NOMO-1 treated with DMSO at 0.1 percent for 48 hours (cell line): Measurements from ENCODE around the gene WDFY3.

Experiments used
- DNase-seq: peaks from one replicate; lab custom pipeline; 2025; ENCODE audit not compliant: unreplicated experiment; lab: John Stamatoyannopoulos, UW

Gene WDFY3

DNA sequence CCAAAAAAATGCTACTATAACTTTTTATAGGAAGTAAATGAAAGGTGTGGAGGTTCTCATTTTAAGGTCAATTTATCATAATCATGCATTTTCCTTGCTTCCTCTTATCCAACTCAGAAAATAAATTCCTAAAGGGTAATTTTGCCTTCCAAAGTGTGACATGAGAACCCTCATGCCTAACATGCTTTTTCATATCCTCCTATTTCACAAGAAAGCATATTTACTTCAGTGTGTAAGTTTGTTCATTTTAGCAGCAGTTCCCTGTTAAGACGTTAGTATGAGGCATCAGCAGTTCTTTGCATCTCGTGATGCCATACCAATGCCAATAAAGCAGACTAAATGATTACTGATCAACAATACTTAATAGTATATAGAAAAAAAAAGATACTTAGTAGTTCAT lies 18.4 kb downstream of the WDFY3 start:
- DNase-seq, result peak; percentile 9

DNA sequence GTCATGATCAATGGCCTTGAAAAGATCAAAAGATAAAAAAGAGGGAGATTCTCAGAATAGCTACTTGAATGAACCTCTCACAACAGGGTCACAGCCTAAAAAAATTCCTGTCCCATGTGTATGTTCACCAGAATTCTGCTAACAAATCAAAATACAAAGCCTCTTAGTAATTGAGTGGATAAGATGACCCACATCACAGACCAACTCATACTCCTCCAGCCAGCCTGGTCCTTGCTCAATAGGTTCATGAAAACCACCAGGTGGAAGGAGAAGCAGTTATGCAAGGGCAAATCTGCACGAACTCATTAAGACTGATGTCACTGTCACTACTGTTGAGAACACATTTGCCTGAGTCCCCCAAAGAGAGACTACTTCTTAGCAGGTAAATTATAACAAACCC lies 21.5 kb downstream of the WDFY3 start:
- DNase-seq, result peak; percentile 54

DNA sequence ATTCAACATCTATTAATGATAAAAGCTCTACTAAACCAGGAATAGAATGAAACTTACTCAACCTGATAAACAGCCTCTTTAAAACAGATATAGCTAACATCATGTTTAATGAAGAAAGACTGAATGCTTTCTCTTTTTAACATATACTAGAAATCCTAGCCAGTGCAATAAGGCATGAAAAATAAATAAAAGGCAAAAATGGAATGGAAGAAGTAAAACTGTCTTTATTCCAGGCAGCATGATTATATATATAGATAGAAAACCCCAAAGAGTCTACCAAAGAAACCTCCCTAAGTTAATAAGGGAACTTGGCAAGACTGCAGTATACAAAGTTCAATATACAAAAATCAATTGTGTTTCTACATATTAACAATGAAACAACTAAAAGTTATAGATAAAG lies 25.5 kb downstream of the WDFY3 start:
- DNase-seq, result no peak

DNA sequence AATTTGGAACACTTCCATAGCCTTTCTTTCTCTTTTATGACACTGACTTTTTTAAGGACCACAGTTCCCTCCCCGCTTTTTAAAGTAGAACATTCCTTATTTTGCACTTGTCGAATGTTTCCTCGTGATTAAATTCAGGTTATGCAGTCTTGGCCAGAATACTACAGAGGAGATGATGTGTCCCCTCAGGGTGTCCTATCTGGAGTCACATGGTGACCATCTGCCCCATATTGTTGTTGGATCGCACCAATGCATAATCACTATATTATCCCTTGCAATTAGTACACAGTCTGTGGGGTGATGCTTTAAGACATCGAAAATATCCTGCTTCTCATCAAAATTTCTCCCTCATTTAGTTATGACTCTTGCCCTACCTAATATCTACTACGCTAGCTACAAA lies 27.4 kb downstream of the WDFY3 start:
- no peak for DNase-seq

DNA sequence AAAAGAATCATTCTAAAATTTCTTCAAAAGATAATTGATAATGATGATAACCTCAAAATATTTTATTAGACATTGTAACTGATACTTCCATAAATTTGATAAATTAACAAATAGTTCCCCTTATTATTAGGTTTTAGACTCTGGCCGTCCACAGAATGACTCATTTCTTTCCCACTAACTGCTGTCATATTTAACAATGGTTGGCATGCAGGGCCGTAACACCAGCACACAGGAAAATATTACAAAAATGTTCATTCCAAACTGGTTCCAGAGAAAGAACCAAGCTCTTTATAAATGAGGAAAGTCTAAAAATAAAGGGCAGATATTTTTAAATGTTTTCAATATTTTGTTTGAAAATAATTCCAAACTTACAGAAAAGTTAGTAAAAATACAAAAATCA lies 28.2 kb downstream of the WDFY3 start:
- no peak for DNase-seq

DNA sequence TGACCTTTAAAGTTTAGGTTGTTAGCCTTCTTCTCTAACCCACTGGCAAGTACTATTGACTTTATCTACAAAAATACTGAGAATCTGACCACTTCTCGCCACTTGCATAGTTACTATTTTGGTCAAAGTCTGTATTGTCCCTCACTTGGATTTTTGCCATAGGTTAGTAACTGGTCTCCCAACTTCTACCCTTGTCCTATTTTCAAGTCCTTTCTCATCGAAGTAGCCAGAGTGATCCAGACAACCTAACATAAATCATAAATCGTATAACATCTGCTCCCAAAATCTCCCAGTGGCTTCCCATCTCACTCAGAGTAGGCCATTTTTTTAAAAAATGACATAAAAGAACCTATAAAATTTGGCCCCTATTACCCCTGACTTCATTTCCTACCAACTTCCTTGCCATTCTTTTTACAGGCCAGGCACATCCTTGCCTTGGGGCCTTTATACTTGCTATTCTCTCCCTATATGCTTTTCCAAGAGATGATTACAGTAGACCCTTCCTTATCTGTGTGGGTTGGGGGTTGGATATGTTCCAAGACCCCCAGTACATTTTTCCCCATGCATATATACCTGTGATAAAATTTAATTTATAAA lies 29.0 kb downstream of the WDFY3 start:
- no peak for DNase-seq

DNA sequence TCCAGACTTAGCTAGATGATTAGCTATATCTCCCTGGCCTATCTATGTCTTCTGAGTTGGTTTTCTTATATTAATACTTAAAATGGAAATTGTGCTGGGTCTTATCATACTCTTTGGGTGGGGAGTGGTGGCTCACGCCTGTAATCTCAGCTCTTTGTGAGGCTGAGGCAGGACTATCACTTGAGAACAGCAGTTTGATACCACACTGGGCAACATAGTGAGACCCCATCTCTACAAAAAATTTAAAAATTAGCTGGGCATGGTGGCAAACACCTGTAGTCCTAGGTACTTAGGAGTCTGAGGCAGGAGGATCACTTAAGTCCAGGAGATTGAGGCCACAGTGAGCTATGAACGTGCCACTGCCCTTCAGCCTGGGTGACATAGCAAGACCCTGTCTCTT lies 30.4 kb downstream of the WDFY3 start:
- DNase-seq, result no peak

DNA sequence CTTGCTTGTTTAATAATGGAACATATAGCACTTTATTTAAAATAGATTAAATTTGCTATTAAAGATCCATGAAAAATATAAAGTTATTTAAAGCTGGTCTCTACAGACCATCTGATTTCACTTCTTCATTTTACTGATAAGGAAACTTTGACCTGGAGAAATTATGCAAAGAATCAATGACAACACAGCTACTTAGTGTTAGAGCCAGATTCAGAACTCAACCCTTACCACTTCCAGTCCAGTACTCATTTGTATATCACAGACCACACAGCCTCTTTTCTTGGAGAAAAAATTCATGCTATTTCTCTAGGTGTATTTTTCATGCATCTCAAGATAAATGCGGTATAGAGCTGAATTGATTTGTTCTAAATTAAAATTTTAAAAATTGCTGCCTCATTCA lies 34.0 kb downstream of the WDFY3 start:
- no peak for DNase-seq

DNA sequence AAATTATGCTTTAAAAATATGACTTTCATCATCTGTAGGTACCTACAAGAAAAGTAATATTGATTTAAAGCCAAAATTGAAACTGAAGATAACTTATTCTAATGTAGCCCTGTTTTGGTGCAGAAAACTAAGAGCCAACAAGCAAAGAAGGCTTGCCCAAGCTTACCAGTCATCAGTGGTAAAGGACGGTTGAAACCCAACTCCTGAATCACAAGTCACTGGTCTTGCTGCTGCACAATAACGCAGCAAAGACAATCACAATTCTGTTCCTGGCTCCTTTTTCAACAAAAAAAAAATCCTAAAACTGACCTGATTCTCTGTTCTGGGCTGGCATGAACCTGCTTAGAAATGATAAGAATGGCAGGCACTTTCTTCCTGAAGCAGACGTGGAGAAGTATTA lies 34.5 kb downstream of the WDFY3 start:
- DNase-seq, result no peak

DNA sequence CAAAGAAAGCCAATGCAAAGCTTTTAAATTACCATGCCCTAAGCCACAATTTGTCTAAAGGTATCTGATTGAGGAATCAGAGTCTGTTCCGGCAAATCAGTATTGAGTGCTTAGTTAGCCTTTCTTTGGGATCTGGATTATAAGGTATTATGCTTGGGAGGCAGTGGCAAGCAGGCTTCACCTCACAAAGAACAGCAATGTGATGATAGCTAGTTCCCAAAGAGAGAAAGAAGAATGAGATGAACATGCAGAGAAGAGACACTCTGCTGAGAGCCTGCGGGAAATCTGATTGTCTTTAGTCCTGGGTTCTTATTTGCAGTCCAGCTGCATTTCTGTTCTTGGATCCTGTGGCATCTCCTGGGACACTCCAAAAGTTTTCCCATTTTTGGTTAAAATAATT lies 35.2 kb downstream of the WDFY3 start:
- DNase-seq, result no peak

DNA sequence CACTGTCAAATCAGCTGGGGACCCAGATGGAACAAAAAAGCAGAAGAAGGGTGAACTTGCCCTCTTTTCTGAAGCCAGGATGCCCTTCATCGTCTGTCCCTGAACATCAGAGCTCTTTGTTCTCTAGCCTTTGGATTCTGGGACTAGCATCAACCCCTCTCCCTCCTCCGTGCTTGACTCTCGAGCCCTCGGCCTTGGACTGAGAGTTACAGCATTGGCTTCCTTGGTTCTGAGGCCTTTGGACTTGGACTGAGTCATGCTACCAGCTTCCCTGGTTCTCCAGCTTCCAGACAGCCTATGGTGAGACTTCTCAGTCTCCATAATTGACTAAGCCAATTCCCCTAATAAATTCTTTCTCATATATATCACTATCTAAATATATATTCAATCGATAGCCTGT lies 38.4 kb downstream of the WDFY3 start:
- no peak for DNase-seq

DNA sequence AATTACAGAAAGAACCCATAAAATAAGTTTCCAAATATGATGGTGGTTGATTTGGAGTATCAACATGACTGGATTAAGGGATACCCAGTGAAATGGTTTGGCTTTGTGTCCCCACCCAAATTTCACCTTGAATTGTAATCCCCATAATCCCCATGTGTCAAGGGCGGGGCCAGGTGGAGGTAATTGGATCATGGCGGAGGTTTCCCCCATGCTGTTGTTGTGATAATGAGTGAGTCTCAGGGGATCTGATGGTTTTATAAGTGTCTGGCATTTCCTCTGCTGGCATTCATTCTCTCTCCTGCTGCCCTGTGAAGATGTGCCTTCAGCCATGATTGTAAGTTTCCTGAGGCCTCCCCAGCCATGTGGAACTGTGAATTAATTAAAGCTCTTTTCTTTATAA lies 39.1 kb downstream of the WDFY3 start:
- no peak for DNase-seq

DNA sequence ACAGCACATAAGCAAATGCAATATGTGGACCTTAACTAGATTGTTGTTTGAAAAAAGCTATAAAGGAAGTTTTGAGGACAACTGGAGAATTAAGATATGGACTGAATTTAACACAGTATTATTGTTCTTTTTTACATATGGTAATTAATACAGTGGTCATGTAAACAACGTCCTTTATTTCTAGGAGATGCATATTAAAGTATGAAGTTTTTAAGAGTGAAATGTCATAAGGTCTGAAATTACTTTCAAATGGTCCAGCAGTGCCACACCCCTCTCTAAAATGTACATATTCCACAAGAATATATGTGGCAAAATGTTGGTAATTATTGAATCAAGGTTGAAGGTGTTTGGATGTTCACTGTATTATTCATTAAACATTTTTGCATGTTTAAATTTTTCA lies 40.9 kb downstream of the WDFY3 start:
- no peak for DNase-seq

DNA sequence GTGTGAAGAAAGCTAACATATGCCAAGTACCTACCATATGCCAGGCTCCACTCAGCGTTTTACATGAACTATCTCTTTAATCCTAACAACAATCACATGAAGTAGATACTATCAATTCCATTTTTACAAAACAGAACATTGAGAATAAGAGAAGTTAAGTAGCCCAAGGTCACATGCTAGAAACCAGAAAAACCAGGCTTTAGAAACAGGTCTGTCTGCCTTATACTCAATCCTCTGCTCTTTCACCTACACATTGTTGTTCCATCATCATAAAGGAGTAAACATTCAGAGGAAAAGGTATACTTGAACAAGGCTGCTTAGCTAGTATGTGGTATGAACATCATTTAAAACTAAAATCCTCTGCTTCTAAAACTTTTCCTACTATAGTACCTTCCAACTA lies 42.1 kb downstream of the WDFY3 start:
- DNase-seq, result no peak

DNA sequence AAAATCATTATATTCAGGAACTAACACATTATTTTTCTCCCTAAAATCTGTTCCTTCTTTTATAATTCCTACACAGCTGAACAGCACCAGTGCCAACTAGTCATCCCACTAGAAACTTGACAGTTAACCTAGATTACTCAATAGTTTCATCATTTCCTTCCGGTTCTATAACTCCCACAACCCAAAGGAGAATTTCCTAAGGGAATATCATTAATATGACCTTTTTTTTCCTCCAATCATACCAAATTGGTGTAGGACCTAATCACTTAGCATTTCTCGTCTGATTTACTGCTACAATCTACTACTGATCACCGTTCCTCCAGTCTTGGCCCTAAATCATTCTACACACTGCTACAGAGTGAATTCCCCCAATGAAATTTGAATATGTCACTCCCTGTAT lies 45.9 kb downstream of the WDFY3 start:
- no peak for DNase-seq

DNA sequence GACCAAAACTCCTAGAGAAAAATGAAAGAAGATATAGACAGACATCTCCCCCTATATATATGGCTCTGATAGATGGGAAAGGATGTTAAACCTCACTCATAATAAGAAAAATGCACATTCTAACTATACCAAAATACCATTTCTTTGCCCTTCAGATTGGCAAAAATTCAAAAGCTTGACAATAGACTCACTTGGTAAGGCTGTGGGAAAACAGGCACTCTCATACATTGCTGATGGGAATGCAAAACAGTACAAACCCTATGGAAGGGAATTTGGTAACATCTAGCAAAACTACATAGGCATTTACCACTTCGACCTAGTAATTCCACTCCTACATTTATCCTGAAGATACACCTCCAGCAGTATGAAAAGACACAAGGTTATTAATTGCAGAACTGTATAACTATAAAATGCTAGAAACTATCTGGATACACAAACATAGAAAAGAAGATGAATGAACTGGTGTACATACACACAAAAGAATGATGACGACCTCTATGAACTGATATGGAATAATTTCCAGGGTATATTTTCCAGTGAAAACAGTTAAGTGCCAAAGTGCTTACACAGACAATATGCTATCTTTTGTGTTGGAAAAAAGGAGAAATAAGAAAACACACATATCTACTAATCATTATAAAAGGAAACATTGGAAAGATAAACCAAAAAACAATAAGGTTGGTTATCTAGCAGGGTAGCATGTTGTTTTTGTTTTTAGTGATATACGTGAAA lies 48.5 kb downstream of the WDFY3 start:
- no peak for DNase-seq

DNA sequence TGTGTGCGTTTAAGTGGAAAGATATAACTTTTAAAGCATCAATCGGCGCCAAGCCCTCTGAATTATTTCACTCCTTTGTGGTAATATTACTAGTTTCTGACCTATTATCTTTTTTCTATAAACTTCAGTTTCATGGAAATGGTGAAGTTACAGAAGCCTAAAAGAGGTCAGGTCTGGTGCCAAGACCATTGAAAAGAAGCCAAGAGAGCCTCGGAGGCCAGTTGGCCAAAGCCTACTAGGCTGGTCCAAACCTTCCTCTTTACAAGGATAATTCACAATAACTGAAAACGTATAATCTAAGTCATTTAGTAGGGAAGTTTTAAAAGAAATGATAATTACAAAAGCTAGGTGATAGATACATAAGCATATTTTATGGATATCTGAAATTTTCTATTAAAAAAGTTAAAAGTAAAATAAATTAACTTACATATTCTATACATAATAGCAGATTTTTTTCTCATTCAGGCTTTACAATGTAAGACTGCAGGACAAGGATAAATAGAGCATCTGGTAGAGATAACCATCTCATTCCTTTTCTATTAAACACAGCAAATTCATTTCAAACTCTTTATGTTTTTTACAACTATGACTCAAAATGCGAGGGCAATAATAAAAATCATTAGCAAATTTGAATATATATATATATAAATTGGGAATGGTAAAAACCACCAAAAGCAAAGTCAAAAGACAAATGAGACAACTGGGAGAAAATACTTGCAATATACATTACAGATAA lies 49.2 kb downstream of the WDFY3 start:
- DNase-seq, result no peak

DNA sequence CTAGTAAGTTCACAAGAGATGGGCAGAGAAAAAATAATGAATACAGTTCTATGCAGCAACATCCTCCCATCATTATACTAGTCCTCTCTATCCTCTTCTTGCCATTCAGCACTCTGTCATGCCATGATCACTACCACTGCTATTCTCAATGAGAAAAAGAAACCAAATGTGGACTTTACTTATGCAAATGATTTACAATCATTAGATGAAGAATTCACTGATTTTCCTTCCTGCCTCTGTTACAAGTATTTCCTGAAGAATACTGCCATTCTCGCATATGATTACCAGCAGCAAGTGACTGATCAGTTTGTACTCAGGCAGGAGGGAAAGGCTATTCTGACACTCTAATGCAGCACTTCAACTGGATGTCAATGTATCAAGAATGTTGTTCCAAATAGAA lies 50.3 kb downstream of the WDFY3 start:
- no peak for DNase-seq

DNA sequence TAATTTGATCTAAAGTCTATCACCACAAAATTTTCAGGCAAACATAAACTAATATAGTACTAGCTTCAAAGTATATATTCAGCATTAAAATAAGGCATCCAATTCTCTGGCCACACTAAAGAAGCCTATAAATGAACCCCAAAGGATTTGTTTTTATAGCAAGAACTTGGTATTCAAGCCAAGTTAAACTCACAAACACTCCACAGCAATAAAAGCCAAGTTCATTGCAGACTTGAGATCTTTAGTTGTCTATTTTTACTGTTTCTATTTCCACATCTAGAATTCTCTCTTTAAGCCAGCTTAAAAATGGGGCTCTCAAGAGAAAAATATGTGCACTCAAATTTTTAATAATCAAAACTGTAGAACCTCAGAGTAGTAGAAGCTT lies 51.1 kb downstream of the WDFY3 start:
- no peak for DNase-seq

DNA sequence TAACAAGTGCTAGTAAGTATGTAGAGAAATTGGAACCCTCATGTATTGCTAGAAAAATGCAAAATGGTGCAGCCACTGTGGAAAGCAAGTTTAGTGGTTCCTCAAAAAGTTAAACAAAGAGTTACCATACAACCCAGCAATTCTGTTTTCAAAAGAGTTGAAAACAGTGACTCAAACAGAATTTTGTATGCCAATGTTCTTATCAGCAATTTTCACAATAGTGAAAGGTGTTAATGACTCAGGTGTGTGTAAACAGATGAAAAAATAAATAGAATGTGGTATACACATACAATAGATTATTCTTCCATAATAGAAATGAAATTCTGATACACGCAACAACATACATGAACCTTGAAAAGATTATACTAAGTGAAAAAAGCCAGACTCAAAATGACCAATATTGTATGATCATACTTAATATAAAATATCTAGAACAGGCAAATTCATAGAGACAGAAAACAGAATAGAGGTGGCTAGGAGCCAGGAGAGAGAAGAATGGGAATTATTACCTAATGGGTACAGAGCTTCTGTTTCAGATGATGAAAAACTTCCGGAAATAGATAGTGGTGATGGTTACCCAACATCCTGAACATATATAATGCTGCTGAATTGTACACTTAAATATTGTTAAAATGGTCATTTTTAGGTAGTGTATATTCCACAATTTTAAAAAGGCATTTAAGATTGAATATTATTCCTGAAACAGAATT lies 51.6 kb downstream of the WDFY3 start:
- peak; percentile 69 for DNase-seq

DNA sequence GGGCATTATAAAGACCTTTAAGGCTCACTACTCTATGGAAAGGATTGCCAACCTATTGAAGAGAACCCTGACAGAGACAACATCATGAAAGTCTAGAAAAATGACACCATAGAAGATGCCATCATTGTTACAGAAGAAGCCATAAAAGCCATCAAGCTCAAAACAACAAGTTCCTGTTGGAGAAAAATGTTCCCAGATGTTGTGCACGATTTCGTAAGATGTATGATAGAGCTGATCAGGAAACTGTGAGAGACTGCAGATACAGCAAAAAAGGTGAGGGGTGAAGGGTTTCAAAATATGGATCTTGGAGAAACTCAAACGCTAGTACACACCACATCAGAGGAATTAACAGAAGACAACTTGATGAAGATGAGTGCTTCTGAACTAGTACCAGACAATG lies 53.3 kb downstream of the WDFY3 start:
- DNase-seq, result no peak

DNA sequence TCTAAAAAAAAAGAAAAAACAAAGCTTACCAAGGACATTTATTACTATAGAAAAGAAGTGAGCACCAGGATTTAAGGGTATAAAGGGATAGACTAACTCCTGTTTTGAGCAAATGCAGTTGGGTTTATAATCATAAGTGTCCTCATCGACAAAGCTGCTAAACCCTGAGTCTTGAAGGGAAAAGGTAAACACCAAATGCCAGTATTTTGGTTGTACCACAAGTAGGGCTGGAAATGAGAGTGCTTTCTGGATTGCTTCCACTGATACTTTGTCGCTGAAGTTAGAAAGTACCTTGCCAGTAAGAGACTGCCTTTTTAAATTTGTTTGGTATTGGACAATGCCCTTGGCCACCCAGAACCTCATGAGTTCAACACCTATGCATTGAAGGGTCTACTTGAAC lies 53.7 kb downstream of the WDFY3 start:
- DNase-seq, result no peak
